Dermis blood vessel endothelial cell (primary cell): Measurements from ENCODE around the gene OR4K1. TPM values are rescaled to one million over a fixed set of nuclear protein-coding genes. Genes with fewer than 3 reads are reported as not detected.
"Not testable (repeated sequence)": the region's sequence is repeated elsewhere in the genome, so short reads cannot be mapped to it uniquely, and the experiment has no call there.

Source experiments
- DNase-seq: peaks from one replicate; pipeline ENCODE4 v3.0.0; 2010
- total RNA-seq: library from RNA; depleted of rRNA; stranded (reverse); fragments of >200 nt; gene quantifications from 2 replicates; pipeline ENCODE4 v1.2.3, GENCODE V29; 2014

OR4K1 gene
- not detected in 2 replicates for total RNA-seq

- DNase-seq = no peak
Measured at GRCh38 chr14:19930617-19931016, at the start of gene OR4K1. OR4K1 (plus strand) TSS chr14:19930917; CDS start chr14:19935667, 4,750 bp downstream.

- DNase-seq = no peak
Measured at GRCh38 chr14:19895282-19895681, 35.4 kb upstream of the OR4K1 start.

- DNase-seq = no peak
Measured at GRCh38 chr14:19900999-19901398, 29.7 kb upstream of the OR4K1 start.

DNA sequence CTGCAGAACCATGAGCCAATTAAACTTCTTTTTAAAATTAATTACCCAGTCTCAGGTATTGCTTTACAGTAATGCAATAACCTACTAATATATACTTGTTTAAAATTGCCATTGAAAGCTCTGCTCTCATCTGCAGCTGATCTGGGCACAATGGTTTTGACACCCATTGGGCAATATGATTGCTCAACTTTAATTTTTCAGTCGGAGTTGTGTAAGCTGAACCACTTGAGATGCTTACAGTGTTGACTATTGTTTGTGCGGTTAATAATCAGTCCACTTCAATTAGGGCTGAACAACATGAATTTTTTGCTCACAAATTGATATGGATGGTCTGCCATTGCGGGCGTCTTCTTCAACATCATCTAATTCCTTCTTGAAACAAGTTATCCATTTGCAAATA, 28.3 kb upstream of the OR4K1 start:
- no peak for DNase-seq

DNA sequence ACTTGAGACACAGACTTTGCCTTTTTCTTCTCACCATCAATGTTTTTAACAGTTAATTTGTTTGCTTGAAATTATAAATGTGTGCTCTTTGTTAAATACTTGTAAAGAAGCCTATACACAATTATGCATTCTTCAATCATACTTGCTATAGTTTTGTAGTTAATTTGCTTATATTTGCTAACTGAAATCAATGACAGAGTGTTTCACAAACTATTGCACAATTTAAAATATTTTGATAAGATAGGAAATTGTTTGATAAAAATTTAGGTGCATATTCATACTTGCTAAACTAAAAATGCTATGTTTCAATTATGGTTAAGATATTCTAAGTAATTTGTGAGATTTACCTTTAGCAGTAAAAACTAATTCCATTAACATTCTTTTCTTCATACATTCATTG, 24.1 kb upstream of the OR4K1 start:
- no peak for DNase-seq

- no peak for DNase-seq
Measured at GRCh38 chr14:19911114-19911513, 19.6 kb upstream of the OR4K1 start.

- DNase-seq = no peak
Measured at GRCh38 chr14:19917243-19917642, 13.5 kb upstream of the OR4K1 start.

DNA sequence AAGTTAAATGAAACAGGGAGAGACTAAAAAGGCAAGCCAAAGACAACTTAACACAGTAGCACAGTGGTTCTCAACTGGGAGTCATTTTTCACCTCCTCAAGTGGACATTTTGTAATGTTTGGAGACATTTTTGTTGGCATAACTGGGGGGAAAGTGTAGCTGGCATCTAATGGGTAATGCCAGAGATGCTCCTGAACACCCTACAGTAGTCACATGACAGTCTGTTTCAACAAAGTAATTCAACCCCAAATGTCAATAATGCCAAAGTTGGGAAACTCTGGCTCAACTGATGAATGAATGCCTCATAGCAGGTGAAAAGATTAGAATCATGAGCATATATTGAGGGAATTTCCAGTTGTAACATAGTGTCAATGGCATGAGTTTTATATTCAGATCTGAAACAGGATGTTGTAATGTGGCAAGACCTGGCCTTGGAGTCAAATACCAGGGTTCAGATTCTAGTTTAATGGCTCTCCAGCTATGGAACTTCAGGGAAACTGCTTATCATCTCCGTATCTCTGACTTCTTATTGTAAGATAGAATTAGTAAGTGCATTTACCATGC, 12.7 kb upstream of the OR4K1 start:
- no peak for DNase-seq

- DNase-seq = no peak
Measured at GRCh38 chr14:19918553-19919264, 12.0 kb upstream of the OR4K1 start.

DNA sequence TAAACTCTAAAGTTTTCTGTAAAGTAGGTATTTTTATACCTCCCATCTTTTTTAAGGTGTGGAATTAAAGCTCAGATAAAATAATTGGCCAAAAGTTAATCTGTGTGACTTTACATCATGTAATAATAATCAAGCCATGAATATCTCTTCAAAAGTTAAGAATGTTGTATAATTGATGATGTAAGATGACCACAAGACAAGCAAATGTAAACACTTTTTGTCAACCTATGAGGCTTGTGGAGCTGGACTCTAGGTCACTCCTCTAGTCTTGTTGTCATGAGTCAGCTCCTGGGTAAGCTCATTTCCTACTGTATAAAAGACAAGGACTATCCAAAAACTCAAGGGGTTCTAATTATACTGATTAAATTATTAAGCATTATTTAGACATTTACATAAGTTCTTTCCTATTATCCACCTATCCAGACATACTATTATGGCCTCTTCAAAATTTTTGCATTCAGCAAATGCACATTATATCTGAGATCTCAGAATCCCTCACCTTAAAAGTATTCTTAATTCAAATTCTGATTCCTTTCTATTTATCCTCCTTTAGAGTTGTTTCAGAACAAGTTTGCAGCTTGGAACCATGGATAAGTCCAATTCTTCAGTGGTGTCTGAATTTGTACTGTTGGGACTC, 10.6 kb upstream of the OR4K1 start, which contains the start of gene OR4K5:
Gene OR4K5 (plus strand): TSS at position 587 of the 637 bp plus-strand sequence. CDS start 0 bp downstream, at position 587.
- no peak for DNase-seq

DNA sequence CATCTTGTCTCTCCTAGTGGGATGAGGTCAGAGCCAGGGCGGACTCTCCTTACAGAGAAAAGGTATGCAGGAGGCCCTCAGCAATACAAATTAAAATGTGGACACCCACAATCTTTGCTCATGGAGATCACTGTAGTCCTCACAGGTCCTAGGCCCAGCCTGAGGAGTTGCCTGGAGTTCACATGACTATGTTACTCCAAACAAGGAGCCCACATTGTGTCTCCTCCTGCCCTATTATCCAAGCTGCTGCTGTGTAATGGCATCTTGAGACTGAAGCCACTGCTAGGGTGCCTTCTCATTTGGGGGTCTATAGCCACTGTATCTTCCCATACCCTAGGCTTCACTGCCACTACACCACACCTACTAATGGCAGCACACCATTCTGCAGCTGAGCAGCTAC, 11.0 kb downstream of the OR4K1 start:
- DNase-seq = no peak

GRCh38 chr14:19947413-19948090, 16.8 kb downstream of the OR4K1 start:
- no peak for DNase-seq

DNA sequence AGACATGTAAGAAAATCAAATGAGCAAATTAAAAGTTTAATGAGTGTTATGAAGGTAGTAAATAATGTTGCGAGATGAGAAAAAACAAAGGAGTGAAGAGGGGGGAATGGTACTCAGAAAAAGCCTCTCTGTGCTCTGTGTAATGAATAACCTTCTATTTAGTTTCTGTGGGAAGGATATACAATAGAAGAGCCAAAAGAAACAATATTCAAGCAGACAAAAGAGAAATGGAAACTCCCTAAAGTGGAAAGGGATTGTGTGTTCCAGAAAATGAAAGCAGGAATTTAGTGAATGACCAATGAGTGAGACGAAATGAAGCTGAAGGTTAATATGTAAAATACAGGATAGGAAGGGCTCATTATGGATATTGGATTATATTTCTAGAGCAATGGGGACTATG, 18.5 kb downstream of the OR4K1 start:
- DNase-seq = no peak

- not testable (repeated sequence) for DNase-seq
Measured at GRCh38 chr14:19969735-19970134, 39.0 kb downstream of the OR4K1 start.

DNA sequence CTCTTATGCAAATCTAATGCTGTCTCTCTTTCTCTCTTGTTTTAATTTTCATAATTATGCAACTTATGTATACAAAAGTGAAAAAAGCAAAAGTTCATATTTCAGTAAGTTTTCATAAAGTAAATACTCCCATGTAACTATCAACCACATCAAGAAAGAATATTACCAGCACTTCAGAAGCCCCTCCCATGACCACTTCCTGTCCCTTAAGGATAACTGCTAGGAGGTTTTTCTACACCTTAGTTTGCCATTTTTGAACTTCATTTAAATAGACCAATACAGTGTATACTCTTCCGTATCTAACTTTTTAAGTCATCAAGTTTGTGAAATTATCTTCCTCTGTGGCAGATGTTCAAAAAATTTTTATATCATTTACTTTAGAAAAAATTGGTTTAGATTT, 44.1 kb downstream of the OR4K1 start:
- no peak for DNase-seq

GRCh38 chr14:19975291-19975690, 44.6 kb downstream of the OR4K1 start, which contains the start of gene OR4K15:
OR4K15 (plus strand) TSS chr14:19975591; CDS start chr14:19975591, 0 bp downstream.
- no peak for DNase-seq

Other genes with a start within 250 kb of the OR4K1 start
- gene OR11H2, start 217.0 kb upstream of the OR4K1 start, total RNA-seq = not detected in 2 replicates
- not detected in 2 replicates for gene OR4Q3, start 187.3 kb upstream of the OR4K1 start, total RNA-seq
- gene OR4M1, start 157.4 kb upstream of the OR4K1 start, total RNA-seq = not detected in 2 replicates
- gene OR4N2, start 127.1 kb upstream of the OR4K1 start, total RNA-seq = not detected in 2 replicates
- not detected in 2 replicates for gene OR4K2, start 55.8 kb upstream of the OR4K1 start, total RNA-seq
- not detected in 2 replicates for gene OR4K5, start 10.3 kb upstream of the OR4K1 start, total RNA-seq
- not detected in 2 replicates for gene OR4K15, start 44.7 kb downstream of the OR4K1 start, total RNA-seq
- gene OR4Q2, start 71.2 kb downstream of the OR4K1 start, total RNA-seq = not detected in 2 replicates
- gene OR4K14, start 88.4 kb downstream of the OR4K1 start, total RNA-seq = not detected in 2 replicates
- not detected in 2 replicates for gene OR4K13, start 105.1 kb downstream of the OR4K1 start, total RNA-seq
- gene OR4L1, start 129.1 kb downstream of the OR4K1 start, total RNA-seq = not detected in 2 replicates
- not detected in 2 replicates for gene OR4K17, start 179.8 kb downstream of the OR4K1 start, total RNA-seq
- gene OR4N5, start 207.9 kb downstream of the OR4K1 start, total RNA-seq = not detected in 2 replicates